A673 (cell line): ENCODE measurements around the gene EPHB2. TPM values are rescaled to one million over a fixed set of nuclear protein-coding genes. Genes with fewer than 3 reads are reported as not detected.
A peak's percentile ranks its signal among the peaks of the same experiment; 100 is the strongest.

ENCODE experiments used
- BruUV-seq: library from RNA; stranded (reverse); fragments of 400-500 nt; replicated peaks from 2 replicates; lab custom pipeline; 2021; lab: Mats Ljungman, UMichigan
- CTCF ChIA-PET: fragments of 300-600 bp; sonication (Branson Sonifier 250); formaldehyde crosslinking; loops from one replicate; lab custom pipeline; 2022; ENCODE audit warnings: antibody characterized with exemption; lab: Charles Lee
- POLR2A ChIA-PET: fragments of 300-600 bp; sonication (Branson Sonifier 250); formaldehyde crosslinking; loops from one replicate; lab custom pipeline; 2022; ENCODE audit warnings: antibody characterized with exemption; ENCODE audit not compliant: low non-redundant PET; lab: Charles Lee
- DNase-seq: peaks from one replicate; pipeline ENCODE4 v3.0.0-alpha.2; 2015; ENCODE audit warnings: low spot score
- H3K27ac ChIP-seq: fragments of 200-600 bp; sonication (generic); 2 replicates; pipeline ENCODE4 v1.5.1; 2016; ENCODE audit warnings: mixed run types, low read depth, mild to moderate bottlenecking, mixed read lengths, antibody characterized with exemption, low read length; ENCODE audit not compliant: poor library complexity, severe bottlenecking
- H3K27me3 ChIP-seq: fragments of 200-600 bp; sonication (generic); replicated peaks from 2 replicates; pipeline ENCODE4 v1.6.1; 2017; ENCODE audit warnings: mixed run types, low read depth, mild to moderate bottlenecking, mixed read lengths, antibody characterized with exemption, low read length; ENCODE audit not compliant: insufficient read depth, poor library complexity
- H3K36me3 ChIP-seq: fragments of 200-600 bp; sonication (generic); 2 replicates; pipeline ENCODE4 v1.6.1; 2016; ENCODE audit warnings: mixed run types, mild to moderate bottlenecking, mixed read lengths, antibody characterized with exemption, low read length; ENCODE audit not compliant: insufficient read depth, poor library complexity, severe bottlenecking
- H3K4me1 ChIP-seq: fragments of 200-600 bp; sonication (generic); 2 replicates; pipeline ENCODE4 v1.6.1; 2017; ENCODE audit warnings: mixed run types, mild to moderate bottlenecking, mixed read lengths, antibody characterized with exemption, low read length; ENCODE audit not compliant: insufficient read depth, poor library complexity, severe bottlenecking
- H3K4me3 ChIP-seq: fragments of 200-600 bp; sonication (generic); 2 replicates; pipeline ENCODE4 v1.5.1; 2016; ENCODE audit warnings: low read depth, mixed run types, mild to moderate bottlenecking, mixed read lengths, low read length; ENCODE audit not compliant: poor library complexity, severe bottlenecking
- H3K9me3 ChIP-seq: fragments of 200-600 bp; sonication (generic); 2 replicates; pipeline ENCODE4 v1.6.1; 2016; ENCODE audit warnings: mixed run types, low read depth, mild to moderate bottlenecking, mixed read lengths, antibody characterized with exemption, low read length; ENCODE audit not compliant: poor library complexity, severe bottlenecking
- EZH2 ChIP-seq: fragments of 200-600 bp; sonication (generic); IDR thresholded peaks from 2 replicates; pipeline ENCODE4 v1.6.1; 2017; ENCODE audit warnings: borderline replicate concordance, low read depth, mild to moderate bottlenecking, mixed read lengths, antibody characterized with exemption, low read length; ENCODE audit not compliant: poor library complexity, severe bottlenecking
- intact Hi-C: fragments of 100-400 bp; cut with micrococcal nuclease; formaldehyde crosslinking; loops from one replicate; pipeline ENCODE4 v1.10.0; 2022; ENCODE audit not compliant: unreplicated experiment
- total RNA-seq: library from RNA; stranded (reverse); gene quantifications from 2 replicates; pipeline ENCODE4 v1.2.3, GENCODE V29; 2021
- TF ChIP-seq, protein P1 (sequence below): fragments of 300-800, 200-600 bp; sonication (generic); conservative IDR thresholded peaks from 2 replicates; pipeline ENCODE4 v1.5.1; 2017; ENCODE audit warnings: low read depth, mild to moderate bottlenecking, antibody characterized with exemption, low read length, moderate library complexity, mixed read lengths

EPHB2 gene
- total RNA-seq, 1 experiment from 2014 or later = 10.4 TPM

DNA sequence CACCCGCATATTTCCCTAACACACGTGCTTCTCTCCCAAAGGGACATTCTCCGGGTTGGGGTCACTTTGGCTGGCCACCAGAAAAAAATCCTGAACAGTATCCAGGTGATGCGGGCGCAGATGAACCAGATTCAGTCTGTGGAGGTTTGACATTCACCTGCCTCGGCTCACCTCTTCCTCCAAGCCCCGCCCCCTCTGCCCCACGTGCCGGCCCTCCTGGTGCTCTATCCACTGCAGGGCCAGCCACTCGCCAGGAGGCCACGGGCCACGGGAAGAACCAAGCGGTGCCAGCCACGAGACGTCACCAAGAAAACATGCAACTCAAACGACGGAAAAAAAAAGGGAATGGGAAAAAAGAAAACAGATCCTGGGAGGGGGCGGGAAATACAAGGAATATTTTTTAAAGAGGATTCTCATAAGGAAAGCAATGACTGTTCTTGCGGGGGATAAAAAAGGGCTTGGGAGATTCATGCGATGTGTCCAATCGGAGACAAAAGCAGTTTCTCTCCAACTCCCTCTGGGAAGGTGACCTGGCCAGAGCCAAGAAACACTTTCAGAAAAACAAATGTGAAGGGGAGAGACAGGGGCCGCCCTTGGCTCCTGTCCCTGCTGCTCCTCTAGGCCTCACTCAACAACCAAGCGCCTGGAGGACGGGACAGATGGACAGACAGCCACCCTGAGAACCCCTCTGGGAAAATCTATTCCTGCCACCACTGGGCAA lies 202.9 kb downstream of the EPHB2 start:
- Histone ChIP-seq H3K27me3 (no peaks in the 10 kb centered on the region), H3K4me1 (peaks cover 28% of the 10 kb centered on the region), H3K36me3 (no peaks in the 10 kb centered on the region), H3K9me3 (no peaks in the 10 kb centered on the region), H3K27ac (no peak overlapping the region), H3K4me3 (no peak overlapping the region)
- TF ChIP-seq, protein P1, sequence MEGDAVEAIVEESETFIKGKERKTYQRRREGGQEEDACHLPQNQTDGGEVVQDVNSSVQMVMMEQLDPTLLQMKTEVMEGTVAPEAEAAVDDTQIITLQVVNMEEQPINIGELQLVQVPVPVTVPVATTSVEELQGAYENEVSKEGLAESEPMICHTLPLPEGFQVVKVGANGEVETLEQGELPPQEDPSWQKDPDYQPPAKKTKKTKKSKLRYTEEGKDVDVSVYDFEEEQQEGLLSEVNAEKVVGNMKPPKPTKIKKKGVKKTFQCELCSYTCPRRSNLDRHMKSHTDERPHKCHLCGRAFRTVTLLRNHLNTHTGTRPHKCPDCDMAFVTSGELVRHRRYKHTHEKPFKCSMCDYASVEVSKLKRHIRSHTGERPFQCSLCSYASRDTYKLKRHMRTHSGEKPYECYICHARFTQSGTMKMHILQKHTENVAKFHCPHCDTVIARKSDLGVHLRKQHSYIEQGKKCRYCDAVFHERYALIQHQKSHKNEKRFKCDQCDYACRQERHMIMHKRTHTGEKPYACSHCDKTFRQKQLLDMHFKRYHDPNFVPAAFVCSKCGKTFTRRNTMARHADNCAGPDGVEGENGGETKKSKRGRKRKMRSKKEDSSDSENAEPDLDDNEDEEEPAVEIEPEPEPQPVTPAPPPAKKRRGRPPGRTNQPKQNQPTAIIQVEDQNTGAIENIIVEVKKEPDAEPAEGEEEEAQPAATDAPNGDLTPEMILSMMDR = no peak
- no peak for TF ChIP-seq EZH2
- DNase-seq = no peak
- intact Hi-C loops = no loop called here
- CTCF ChIA-PET = no interaction called here
- POLR2A ChIA-PET = no interaction called here
- TSS peak; percentile 64 for BruUV-seq

GRCh38 chr1:22914156-22914555 lies 203.5 kb downstream of the EPHB2 start:
- H3K9me3 ChIP-seq = no peaks in the 10 kb centered on the region
- H3K4me1 ChIP-seq = peaks cover 28% of the 10 kb centered on the region
- H3K27ac ChIP-seq = no peak overlapping the region
- POLR2A ChIA-PET = no interaction called here
- H3K36me3 ChIP-seq = no peaks in the 10 kb centered on the region
- intact Hi-C loops = no loop called here
- H3K27me3 ChIP-seq = no peaks in the 10 kb centered on the region
- TF ChIP-seq, protein P1 = no peak
- TF ChIP-seq EZH2 = no peak
- DNase-seq = no peak
- CTCF ChIA-PET = no interaction called here
- BruUV-seq = no TSS peak
- no peak overlapping the region for H3K4me3 ChIP-seq

DNA sequence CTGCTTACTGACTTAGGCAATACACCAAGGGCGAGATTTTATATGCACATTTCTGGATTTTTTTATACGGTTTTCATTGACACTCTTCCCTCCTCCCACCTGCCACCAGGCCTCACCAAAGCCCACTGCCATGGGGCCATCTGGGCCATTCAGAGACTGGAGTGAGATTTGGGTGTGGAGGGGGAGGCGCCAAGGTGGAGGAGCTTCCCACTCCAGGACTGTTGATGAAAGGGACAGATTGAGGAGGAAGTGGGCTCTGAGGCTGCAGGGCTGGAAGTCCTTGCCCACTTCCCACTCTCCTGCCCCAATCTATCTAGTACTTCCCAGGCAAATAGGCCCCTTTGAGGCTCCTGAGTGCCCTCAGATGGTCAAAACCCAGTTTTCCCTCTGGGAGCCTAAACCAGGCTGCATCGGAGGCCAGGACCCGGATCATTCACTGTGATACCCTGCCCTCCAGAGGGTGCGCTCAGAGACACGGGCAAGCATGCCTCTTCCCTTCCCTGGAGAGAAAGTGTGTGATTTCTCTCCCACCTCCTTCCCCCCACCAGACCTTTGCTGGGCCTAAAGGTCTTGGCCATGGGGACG lies 204.1 kb downstream of the EPHB2 start:
- DNase-seq = no peak
- intact Hi-C loops = no loop called here
- H3K36me3 ChIP-seq = no peaks in the 10 kb centered on the region
- BruUV-seq = no TSS peak
- H3K4me3 ChIP-seq = no peak overlapping the region
- POLR2A ChIA-PET = no interaction called here
- CTCF ChIA-PET = no interaction called here
- no peaks in the 10 kb centered on the region for H3K9me3 ChIP-seq
- no peak for TF ChIP-seq EZH2
- TF ChIP-seq, protein P1 = no peak
- no peak overlapping the region for H3K27ac ChIP-seq
- H3K4me1 ChIP-seq = peaks cover 28% of the 10 kb centered on the region
- no peaks in the 10 kb centered on the region for H3K27me3 ChIP-seq
